HG02798 (cell line): ENCODE data around the gene FANCC.

Experiments
- ATAC-seq: cut with Tn5 transposase; IDR thresholded peaks from one replicate; pipeline ENCODE4 v1.9.1; 2021; ENCODE audit warnings: mild to moderate bottlenecking; ENCODE audit not compliant: unreplicated experiment, poor library complexity

FANCC gene

DNA sequence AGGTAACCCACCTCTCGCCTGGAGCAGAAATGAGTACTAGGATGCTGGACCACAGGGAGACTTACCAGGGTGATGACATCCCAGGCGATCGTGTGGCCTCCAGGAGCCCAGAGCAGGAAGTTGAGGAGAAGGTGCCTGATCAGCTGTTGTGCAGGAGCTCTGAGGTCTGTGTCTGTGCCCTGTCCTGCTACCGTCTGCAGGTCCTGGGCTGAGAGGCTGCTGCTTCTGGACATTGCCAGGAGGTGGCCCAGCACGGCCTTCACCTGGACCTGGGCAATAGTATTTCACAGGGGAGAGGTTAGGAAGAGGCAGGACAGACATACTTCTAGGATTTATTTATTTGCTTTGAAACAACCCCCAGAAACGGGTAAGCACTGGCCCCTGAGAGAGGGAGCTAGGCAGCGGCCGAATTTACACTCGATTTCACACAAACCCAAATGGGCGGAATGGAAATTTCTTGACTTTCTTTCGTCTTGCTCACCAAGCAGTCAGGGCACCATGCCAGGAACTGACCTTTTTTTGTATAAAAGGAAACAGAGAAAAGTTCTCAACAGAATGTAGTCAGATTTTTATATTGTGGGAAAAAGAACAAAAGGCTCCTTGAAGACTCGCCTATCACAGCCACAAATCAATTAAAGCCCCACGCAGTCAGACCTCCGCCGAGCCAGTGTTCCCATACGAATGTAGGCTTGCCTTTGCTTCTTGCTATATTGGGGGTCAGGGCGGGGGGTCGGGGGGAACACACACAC is 210.3 kb downstream of the FANCC start:
- no peak for ATAC-seq

DNA sequence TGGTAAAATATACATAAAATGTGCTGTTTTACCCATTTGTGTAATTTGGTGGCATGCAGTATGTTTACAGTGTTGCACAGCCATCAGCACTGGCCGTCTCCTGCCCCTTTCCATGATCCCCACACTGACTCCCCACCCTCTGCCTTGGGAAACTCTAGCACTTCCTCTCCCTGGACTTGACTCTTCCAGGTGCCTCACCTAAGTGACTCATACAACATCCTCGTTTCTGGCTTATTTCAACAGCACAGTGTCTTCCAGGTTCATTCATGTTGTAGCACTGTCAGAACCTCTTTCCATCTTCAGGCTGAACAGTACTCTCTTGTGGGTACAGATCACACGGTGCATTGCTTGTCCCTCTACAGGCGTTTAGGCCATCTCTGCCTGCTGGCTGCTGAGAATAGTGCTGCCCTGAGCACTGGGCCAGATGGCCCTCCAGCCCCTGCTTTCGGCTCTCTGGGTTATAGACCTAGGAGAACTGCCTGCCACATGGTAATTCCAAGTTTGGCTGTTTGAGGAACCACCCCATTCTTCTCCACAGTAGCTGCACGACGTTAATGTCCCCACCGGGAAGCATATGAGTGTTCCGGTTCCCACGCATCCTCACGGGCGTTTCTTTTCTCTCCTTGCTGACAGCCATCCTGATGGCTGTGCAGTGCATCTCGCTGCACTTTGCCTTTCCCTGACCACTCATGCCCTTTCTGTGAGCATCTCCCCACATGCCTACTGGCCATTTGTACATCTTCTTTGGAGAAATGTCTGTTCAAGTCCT is 211.8 kb downstream of the FANCC start:
- ATAC-seq, result no peak

DNA sequence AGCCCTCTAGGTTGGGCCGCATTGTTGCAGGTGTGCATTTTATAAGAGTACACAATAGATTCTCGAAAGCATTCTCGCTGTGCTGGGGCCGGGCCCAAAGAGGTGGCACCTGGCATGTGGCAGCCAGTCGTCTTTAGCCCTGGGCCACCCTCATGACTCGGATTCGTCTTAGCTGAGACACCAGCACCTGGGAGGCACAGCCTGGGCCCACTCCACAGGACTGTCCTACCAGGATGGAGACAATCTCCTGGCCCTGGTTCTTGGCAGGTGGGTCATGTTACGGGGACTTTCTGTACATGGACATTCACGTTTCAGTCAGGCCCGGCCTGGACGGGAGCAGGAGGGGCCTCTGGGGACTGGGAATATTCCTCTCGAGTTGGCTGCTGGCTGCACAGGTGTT is 212.5 kb downstream of the FANCC start:
- ATAC-seq, result no peak

DNA sequence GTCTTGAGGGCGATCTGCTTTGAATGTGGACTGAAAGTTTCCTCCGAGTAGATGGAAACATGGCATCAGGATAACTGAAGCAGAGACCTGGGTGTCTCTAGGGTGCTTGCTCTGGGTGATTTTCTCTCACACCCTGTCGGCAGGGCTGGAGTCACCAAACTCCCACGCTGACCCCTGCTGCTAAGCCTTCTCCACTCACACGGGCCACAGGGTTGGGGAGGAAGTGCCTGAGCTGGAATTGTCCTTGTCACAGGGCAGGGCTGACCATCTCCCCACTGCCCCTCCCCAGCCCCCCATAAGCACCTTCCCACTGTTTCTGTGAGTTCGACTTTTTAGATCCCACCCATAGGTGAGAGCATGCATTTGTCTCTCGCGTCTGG is 212.9 kb downstream of the FANCC start:
- no peak for ATAC-seq

DNA sequence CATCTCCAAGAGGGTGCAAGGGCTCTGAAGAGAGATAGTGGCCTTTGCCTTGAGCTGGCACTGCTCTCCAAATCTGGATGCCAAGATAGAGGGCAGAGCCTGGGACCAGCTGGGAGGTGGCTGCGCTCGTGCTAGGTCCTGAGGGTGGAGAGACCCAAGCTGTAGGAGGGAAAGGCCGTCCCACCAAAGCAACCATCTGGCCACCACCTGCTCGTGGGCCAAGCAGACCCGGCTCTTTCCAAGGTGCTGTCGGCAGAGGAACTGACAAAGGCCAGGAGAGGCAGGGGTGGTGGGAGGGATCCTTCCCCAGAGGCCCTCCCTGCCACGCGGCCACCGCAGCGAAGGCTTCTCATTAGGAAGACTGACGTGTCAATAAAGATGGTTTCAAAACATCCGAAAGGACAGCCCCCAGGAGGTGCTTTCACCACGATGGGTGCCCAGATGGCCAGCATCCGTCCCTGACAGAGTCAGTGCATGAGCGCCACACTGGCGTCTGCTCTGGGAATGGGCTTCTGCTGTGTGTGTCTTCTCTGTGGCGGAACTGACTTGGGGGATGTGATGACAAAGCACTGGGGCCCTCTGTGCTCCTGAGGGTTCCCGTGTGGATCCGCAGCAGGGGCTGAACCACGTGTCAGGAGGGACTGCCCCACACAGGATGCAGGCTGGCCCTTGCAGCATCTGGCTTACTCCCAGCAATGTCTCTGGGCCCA is 213.5 kb downstream of the FANCC start:
- no peak for ATAC-seq

DNA sequence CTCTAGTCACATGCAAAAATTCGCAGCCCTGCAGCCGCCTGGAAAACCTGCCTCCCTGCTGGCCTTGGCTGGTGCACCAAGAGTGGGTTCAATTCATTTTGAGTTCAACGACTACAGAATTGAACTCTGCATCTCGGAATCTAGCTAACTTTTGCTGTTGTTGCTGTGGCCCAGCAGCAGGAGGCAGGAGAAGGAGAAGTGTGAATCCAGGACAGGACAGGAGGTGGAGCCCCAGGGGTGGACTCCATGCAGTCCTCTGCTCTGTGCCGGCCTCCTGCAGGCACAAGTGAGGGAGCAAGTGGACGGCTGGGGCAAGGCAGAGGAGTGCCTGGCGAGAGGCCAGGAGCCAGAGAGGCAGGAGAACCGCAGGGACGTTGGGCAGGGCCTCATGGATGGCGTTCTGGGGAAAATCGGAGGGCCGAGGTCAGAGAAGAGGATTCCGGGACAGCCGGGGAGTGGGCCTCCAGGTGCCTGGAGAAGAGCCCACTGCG is 214.2 kb downstream of the FANCC start:
- no peak for ATAC-seq

DNA sequence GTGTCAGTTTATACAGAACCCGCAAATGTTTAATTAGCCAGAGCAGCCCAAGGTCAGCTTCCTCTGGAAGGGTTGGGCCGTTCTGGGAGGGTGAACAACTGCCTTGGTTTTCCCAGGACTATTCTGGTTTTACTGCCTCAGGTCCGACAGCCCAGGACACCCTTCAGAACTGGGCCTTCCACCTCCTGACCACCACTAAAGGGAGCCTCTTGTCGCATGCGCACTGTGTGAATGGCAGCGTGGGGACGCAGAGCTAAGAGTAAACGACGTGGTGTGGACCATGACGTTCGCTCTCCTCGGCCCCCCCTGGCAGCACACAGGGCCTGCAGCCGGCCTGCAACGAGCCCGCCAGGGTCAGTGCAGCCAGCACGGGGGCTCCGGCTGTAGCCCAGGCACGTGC is 214.9 kb downstream of the FANCC start:
- no peak for ATAC-seq

DNA sequence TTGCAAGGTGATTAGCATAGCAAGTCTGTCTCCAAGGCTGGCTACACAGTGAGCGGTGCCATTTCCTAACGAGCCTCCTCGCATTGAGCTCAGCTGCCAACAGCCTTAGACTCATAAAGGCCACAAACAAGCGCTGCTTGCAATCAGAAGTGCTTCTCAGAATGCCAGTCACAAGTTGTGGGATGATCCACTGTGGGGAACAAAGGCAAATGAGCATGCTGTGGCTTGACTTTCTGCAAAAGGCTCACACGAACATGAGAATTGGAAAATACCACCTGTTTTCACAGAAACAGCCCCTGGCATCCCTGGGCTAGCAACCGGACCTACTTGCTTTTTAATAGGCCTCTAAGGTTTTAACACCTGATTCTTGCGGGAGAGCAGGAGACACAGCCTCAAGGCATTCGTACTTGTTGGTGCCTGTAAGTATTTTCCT is 215.5 kb downstream of the FANCC start:
- ATAC-seq, result no peak

DNA sequence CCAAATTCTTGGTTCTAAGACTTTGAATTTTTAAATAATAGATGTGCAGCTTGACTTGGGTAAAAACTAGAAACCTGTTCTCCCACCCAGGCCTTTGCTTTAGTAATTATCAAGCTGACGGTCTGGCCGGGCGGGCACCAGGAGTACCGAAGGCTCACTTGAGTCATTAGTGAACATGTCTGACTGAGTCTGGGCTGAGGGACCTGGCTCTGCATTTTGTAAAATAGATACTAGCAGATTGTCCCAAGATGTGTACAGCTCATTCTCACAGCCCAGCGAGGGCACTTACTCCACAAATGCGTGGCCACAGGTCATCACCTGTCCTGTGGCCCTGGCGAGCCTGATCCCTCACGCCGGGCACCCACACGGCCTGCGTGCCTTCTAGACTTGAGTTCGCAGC is 216.2 kb downstream of the FANCC start:
- no peak for ATAC-seq

DNA sequence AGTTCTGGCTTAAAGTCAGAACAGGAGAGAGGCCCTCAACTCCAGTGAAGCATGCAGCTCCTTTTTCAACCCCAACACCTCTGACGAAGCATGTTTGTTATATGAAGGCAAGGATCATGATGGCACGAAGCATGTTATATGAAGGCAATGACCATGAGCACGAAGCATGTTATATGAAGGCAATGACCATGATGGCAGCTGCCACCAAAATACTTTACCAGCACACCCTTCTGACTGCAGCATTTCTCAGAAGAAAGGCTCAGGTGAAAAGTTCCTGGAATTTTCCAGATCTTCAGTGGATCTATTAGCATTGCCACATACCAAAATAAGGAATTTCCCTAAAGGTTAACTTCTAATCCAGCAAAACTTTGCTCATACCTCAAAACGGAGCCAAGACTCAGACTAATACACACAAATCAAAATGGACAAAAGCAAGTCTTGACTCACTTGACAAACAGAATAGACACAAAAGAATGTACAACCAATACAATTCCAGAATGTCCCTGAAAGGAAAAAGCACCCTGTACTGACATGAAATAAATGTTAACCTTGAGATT is 217.4 kb downstream of the FANCC start:
- ATAC-seq, result no peak

DNA sequence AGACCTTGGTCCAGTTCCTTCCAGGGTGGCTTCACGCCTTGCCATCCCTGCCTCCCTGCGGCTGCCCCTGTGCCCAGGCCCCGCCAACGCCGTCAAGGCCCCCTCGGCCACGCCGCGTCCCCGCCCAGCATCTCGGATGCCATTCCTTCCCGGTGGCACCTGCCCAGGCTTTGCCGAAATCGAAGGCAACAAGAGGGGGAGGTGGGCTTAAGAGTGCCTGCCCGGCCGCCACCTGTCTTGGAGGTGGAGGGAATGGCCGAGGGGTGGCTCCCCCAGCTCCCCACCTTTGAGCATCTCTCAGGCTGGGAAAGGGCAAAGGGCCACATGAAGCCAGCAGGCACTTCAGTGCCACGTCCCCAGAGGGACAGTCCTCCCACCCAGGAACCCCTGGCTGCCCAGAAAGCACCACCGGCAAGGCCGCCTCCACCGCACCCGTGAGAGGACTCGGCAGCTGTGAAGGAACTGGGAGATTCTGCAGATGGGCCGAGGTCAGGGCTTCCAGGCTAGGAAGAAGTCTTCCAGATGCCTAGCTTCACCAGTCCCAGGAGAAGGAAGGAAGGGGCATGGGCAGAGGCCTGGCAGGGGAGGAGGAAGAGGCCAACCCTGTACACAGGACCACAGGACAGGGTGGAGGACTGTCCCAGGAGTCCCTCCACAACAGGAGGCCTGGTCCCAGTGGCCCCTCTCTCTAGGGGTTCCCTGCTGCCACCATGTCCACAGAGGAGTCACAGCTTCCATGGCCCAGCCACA is 218.0 kb downstream of the FANCC start:
- ATAC-seq, result no peak

DNA sequence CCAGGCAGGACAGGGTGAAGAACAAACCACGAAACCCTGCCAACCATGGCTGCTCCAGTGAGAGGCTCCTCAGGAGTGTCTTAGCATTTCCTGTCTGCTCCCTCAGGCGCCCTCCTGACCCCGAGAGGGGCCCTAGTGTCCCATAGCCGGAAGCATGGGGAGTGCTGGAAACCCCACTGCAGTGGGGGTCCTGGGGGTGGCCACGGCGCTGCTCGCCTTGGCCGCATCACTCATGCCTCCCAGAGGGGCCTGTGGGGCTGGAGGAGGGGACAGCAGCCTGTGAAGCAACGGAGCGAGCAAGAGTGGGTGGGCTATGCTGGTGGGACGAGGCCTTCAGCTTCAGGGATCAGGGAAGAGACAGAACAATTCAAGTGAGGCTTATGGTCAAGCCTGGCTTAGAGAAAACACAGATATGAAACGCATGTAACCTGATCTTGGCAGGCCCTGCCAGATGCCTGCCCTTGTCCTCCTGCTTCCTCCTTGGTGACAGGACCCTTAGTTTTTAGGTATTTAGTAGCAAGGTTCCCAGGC is 219.1 kb downstream of the FANCC start:
- ATAC-seq, result no peak

DNA sequence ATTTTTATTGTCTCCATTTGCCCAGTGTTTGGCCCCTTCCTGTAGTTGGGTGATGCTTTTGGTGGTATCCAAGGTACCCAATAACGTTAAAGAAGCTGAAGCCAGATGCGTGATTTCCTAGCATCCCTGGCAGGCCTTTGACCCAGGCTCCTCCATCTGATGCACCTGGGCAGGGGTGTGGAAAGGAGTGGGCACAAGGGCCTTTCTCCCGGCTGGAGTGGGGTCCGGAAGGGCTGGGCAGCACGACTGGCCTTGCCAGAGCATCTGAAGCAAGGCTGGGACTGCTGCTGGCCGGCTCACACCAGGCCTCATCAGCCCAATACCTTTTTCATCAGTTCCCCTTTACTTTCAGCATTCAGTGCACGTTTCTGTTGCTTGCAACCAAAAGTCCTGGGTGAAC is 220.2 kb downstream of the FANCC start:
- ATAC-seq, result no peak

DNA sequence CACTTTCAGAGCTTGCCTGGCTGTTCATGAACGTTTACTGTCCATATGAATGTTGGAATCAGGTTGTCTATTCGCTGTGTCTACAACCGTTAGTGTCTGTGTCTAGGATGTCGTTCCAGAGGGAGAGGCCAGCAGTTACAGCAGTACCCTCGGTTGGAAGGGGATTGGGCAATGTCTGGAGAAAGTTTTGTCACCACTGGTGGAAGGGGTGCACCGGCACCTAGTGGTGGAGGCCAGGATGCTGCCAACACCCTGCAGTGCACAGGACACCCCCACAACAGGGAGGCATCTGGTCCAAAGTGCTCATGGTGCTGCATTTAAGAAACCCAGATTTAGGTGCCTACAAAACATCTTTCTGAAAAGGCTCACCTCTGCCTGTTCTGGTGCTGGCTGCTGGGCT is 220.7 kb downstream of the FANCC start:
- no peak for ATAC-seq

DNA sequence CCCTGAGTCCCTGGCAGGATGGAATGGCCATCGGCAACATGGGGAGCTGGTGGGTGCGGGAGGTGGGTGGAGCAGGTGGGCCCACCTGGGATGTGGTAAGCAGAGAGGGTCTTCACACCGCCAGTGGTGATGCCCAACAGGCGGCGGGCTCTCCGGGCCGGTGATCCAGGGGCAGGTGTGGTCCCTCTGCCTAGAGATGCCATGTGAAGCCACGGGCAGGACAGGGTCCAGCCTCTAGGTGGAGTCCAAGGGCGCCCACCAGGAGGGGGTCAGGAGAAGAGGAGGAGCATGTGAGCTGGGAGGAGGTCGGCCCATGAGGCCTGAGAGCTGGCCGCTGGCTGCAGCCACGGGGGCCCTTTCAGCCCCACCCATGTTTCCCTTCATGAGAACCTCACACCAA is 221.1 kb downstream of the FANCC start:
- ATAC-seq, result no peak

DNA sequence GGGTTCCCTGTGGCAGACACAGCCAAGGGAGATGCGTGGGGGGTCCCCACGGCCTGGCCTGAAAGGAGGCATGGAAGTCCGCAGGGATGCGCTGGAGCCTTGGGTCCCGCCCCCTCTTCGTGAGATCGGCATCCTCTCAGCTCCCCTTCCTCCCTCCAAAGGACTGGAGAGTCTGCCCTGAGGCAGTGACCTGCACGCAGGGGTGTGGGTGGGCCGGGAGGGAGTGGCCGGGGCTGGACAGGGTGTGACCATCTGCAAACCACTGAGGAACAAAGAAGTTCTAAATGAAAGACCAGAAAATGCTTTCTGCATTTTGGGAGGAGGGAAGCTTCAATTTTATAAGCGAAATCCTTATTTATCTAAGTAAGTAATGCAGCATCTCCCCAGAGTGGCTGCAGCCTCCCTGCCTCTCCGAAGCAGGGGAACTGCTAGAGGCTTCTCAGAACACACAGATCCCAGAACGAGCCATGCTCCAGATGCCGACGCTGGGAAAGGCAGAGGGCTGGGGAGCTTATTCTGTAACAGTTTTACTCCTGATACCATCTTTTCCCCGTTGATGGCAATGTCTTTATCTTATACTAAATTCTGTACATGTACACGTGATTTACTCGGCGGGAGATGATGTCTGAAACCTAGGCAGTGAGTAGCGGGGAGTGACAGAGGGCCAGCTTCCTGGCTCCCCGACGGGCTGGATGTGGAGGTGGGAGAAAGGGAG is 221.7 kb downstream of the FANCC start:
- ATAC-seq, result no peak

DNA sequence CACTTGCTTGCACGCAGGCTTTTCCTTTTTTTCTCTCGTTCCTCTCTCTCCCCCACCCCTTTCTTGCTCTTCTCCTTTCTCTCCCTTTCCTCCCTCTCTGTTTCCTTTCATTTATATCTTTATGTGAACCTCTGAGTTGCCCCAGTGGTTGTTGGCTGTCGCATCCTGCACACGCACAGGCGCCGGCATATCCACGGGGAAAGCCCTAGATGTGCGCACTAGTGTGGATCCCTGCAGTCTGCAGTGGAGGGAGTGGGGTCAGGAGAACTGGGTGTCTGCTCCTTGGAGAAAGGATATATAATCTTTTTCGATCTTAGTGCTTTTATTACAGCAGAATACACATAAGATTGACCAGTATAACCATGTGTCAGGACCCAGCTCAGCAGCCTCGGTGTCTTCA is 223.5 kb downstream of the FANCC start:
- ATAC-seq, result no peak

DNA sequence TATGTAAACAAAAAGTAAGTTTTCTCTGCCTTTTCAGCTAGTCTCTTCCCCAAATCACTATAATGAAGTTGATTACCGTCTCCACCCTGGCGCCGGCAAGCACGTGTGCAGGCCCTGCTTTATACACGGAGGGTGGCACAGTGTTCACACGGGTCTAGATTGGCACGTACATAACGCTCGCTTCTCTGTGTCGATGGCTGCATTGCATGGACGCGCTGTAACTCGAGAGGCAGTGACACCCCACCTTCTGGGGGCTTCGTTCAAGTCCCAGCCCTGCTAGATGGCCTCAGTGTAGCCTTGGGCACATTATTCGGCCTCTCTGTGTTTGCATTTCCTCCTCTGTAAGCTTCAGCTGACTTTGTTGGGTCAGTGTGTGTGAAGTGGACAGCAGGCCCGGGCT is 223.9 kb downstream of the FANCC start:
- no peak for ATAC-seq
